GM21619 (cell line): ENCODE measurements around the gene CASZ1.

Experiments used
- ATAC-seq: cut with Tn5 transposase; IDR thresholded peaks from one replicate; pipeline ENCODE4 v1.9.1; 2021; ENCODE audit not compliant: unreplicated experiment

Gene CASZ1

GRCh38 chr1:10709646-10710045 is 86.8 kb downstream of the CASZ1 start:
- no peak for ATAC-seq

- ATAC-seq = no peak
Observed at GRCh38 chr1:10709165-10709564, 87.3 kb downstream of the CASZ1 start.

- no peak for ATAC-seq
Observed at GRCh38 chr1:10708757-10709156, 87.7 kb downstream of the CASZ1 start.

- no peak for ATAC-seq
Observed at GRCh38 chr1:10707208-10707607, 89.2 kb downstream of the CASZ1 start.

GRCh38 chr1:10706376-10706913 is 90.0 kb downstream of the CASZ1 start:
- no peak for ATAC-seq

- no peak for ATAC-seq
Observed at GRCh38 chr1:10705953-10706352, 90.5 kb downstream of the CASZ1 start.

- ATAC-seq = no peak
Observed at GRCh38 chr1:10704368-10704882, 92.0 kb downstream of the CASZ1 start.

GRCh38 chr1:10703702-10704101 is 92.7 kb downstream of the CASZ1 start:
- no peak for ATAC-seq

GRCh38 chr1:10701145-10701544 is 95.3 kb downstream of the CASZ1 start:
- no peak for ATAC-seq

GRCh38 chr1:10699470-10699835 is 97.0 kb downstream of the CASZ1 start:
- ATAC-seq = no peak

GRCh38 chr1:10698726-10699469 is 97.5 kb downstream of the CASZ1 start:
- ATAC-seq = no peak

GRCh38 chr1:10697621-10698160 is 98.8 kb downstream of the CASZ1 start:
- ATAC-seq = no peak

GRCh38 chr1:10696977-10697376 is 99.5 kb downstream of the CASZ1 start:
- ATAC-seq = no peak

GRCh38 chr1:10694633-10695627 is 101.5 kb downstream of the CASZ1 start:
- ATAC-seq = peak; percentile 35

- ATAC-seq = peak; percentile 38
Observed at GRCh38 chr1:10694274-10694632, 102.2 kb downstream of the CASZ1 start.

- ATAC-seq = peak; percentile 18
Observed at GRCh38 chr1:10693497-10694273, 102.8 kb downstream of the CASZ1 start.

- ATAC-seq = no peak
Observed at GRCh38 chr1:10693152-10693496, 103.3 kb downstream of the CASZ1 start.

GRCh38 chr1:10692401-10693021 is 103.9 kb downstream of the CASZ1 start:
- no peak for ATAC-seq

- no peak for ATAC-seq
Observed at GRCh38 chr1:10691740-10692125, 104.7 kb downstream of the CASZ1 start.

- no peak for ATAC-seq
Observed at GRCh38 chr1:10691075-10691739, 105.2 kb downstream of the CASZ1 start.
